Smooth muscle cell (in vitro differentiated cells): ENCODE measurements around the gene SORCS2. TPM values are rescaled to one million over a fixed set of nuclear protein-coding genes. Genes with fewer than 3 reads are reported as not detected.

Source experiments
- DNase-seq: peaks from one replicate; lab custom pipeline; 2025; ENCODE audit not compliant: unreplicated experiment; lab: John Stamatoyannopoulos, UW
- H2AFZ ChIP-seq: fragments of 200-600 bp; sonication (generic); 2 replicates; pipeline ENCODE4 v1.6.0; 2016; ENCODE audit warnings: antibody characterized with exemption, low read depth, mild to moderate bottlenecking
- H3F3A ChIP-seq: fragments of 200-600 bp; sonication (generic); 2 replicates; pipeline ENCODE4 v1.6.0; 2017; ENCODE audit warnings: antibody characterized with exemption, low read depth
- H3K27ac ChIP-seq: fragments of 200-600 bp; sonication (generic); 2 replicates; pipeline ENCODE4 v1.5.1; 2016; ENCODE audit warnings: low read depth, mild to moderate bottlenecking
- H3K27me3 ChIP-seq: fragments of 200-600 bp; sonication (generic); 2 replicates; pipeline ENCODE4 v1.6.1; 2016; ENCODE audit warnings: low read depth, mild to moderate bottlenecking
- H3K36me3 ChIP-seq: fragments of 200-600 bp; sonication (generic); 2 replicates; pipeline ENCODE4 v1.5.1; 2016; ENCODE audit warnings: low read depth
- H3K4me1 ChIP-seq: fragments of 200-600 bp; sonication (generic); 2 replicates; pipeline ENCODE4 v1.5.1; 2016; ENCODE audit warnings: low read depth
- H3K4me2 ChIP-seq: fragments of 200-600 bp; sonication (generic); 2 replicates; pipeline ENCODE4 v1.6.0; 2016; ENCODE audit warnings: mild to moderate bottlenecking
- H3K4me3 ChIP-seq: fragments of 200-600 bp; sonication (generic); 2 replicates; pipeline ENCODE4 v1.5.1; 2016; ENCODE audit warnings: mild to moderate bottlenecking
- H3K79me2 ChIP-seq: fragments of 200-600 bp; sonication (generic); 2 replicates; pipeline ENCODE4 v1.6.0; 2016; ENCODE audit warnings: low read depth, mild to moderate bottlenecking
- H3K9ac ChIP-seq: fragments of 200-600 bp; sonication (generic); 2 replicates; pipeline ENCODE4 v1.6.0; 2016; ENCODE audit warnings: low read depth
- H3K9me3 ChIP-seq: fragments of 200-600 bp; sonication (generic); replicated peaks from 2 replicates; pipeline ENCODE4 v1.5.1; 2016; ENCODE audit warnings: low read depth
- H4K20me1 ChIP-seq: fragments of 200-600 bp; sonication (generic); 2 replicates; pipeline ENCODE4 v1.6.0; 2016; ENCODE audit warnings: low read depth
- CTCF ChIP-seq: fragments of 200-600 bp; sonication (generic); IDR thresholded peaks from 2 replicates; pipeline ENCODE4 v1.5.1; 2017; ENCODE audit warnings: borderline replicate concordance, mild to moderate bottlenecking, antibody characterized with exemption; ENCODE audit not compliant: insufficient read depth, poor library complexity, severe bottlenecking
- WGBS: methylation state at CpG from one replicate; pipeline ENCODE4 v1.1.7; 2016; ENCODE audit warnings: low lambda C conversion rate; 5-methylcytosine and 5-hydroxymethylcytosine counted together
- polyA plus RNA-seq: library from polyadenylated mRNA; unstranded; fragments of >200 nt; fragmentation: Nextera tagmentation; extraction: Ambion mirVana; gene quantifications from 2 replicates; pipeline ENCODE4 v1.2.1, GENCODE V29; 2016
- total RNA-seq: library from RNA; depleted of rRNA; stranded (reverse); fragments of >200 nt; gene quantifications from 2 replicates; pipeline ENCODE4 v1.2.3, GENCODE V29; 2014

Gene SORCS2
- total and polyA plus RNA-seq, 2 experiments from 2014 or later = 5.2 to 9.3 TPM

- H3K27ac ChIP-seq = no peak overlapping the region
- TF ChIP-seq CTCF = no peak
- whole genome bisulfite sequencing = 79% methylated on average over 8 of the region's 8 CpGs
- peak overlapping the region; percentile 49 for H3K4me2 ChIP-seq
- no peaks in the 10 kb centered on the region for H3K36me3 ChIP-seq
- H3F3A ChIP-seq = peaks cover 3% of the 10 kb centered on the region
- H3K4me1 ChIP-seq = peaks cover 20% of the 10 kb centered on the region
- H3K79me2 ChIP-seq = no peaks in the 10 kb centered on the region
- no peaks in the 10 kb centered on the region for H3K9me3 ChIP-seq
- H2AFZ ChIP-seq = no peak overlapping the region
- no peaks in the 10 kb centered on the region for H3K27me3 ChIP-seq
- no peak overlapping the region for H3K4me3 ChIP-seq
- peak overlapping the region; percentile 7 for H3K9ac ChIP-seq
- no peaks in the 10 kb centered on the region for H4K20me1 ChIP-seq
- DNase-seq = no peak
These were observed 459.7 kb downstream of the SORCS2 start for GRCh38 chr4:7652006-7652405.

- Histone ChIP-seq H3K27me3 (no peaks in the 10 kb centered on the region), H3K4me1 (peaks cover 20% of the 10 kb centered on the region), H3K9me3 (no peaks in the 10 kb centered on the region), H3K4me3 (no peak overlapping the region), H4K20me1 (no peaks in the 10 kb centered on the region), H3K36me3 (no peaks in the 10 kb centered on the region), H3K27ac (no peak overlapping the region), H2AFZ (no peak overlapping the region), H3F3A (peaks cover 3% of the 10 kb centered on the region), H3K4me2 (peak overlapping the region; percentile 49), H3K79me2 (no peaks in the 10 kb centered on the region), H3K9ac (no peak overlapping the region)
- TF ChIP-seq CTCF = no peak
- DNase-seq = no peak
- WGBS = 56% methylated on average over 8 of the region's 8 CpGs
These were observed 460.1 kb downstream of the SORCS2 start for GRCh38 chr4:7652451-7652881.

- 80% methylated on average over 3 of the region's 3 CpGs for WGBS
- no peaks in the 10 kb centered on the region for H3K27me3 ChIP-seq
- no peaks in the 10 kb centered on the region for H4K20me1 ChIP-seq
- no peak for DNase-seq
- no peak for TF ChIP-seq CTCF
- H3K4me1 ChIP-seq = peaks cover 20% of the 10 kb centered on the region
- H3K9me3 ChIP-seq = no peaks in the 10 kb centered on the region
- no peak overlapping the region for H3K9ac ChIP-seq
- no peak overlapping the region for H3K4me2 ChIP-seq
- no peak overlapping the region for H3K27ac ChIP-seq
- no peaks in the 10 kb centered on the region for H3K36me3 ChIP-seq
- no peak overlapping the region for H3K4me3 ChIP-seq
- H3K79me2 ChIP-seq = no peaks in the 10 kb centered on the region
- H3F3A ChIP-seq = peaks cover 3% of the 10 kb centered on the region
- H2AFZ ChIP-seq = no peak overlapping the region
These were observed 460.6 kb downstream of the SORCS2 start for GRCh38 chr4:7652906-7653305.

- H3K4me3 ChIP-seq = no peak overlapping the region
- H3F3A ChIP-seq = peaks cover 3% of the 10 kb centered on the region
- no peak for DNase-seq
- H3K79me2 ChIP-seq = no peaks in the 10 kb centered on the region
- H3K36me3 ChIP-seq = no peaks in the 10 kb centered on the region
- H3K9ac ChIP-seq = no peak overlapping the region
- no peak overlapping the region for H3K27ac ChIP-seq
- no peaks in the 10 kb centered on the region for H4K20me1 ChIP-seq
- no peaks in the 10 kb centered on the region for H3K27me3 ChIP-seq
- H3K4me2 ChIP-seq = no peak overlapping the region
- peaks cover 20% of the 10 kb centered on the region for H3K4me1 ChIP-seq
- no peak for TF ChIP-seq CTCF
- WGBS = 91% methylated on average over 22 of the region's 23 CpGs
- H3K9me3 ChIP-seq = no peaks in the 10 kb centered on the region
- H2AFZ ChIP-seq = no peak overlapping the region
These were observed 461.4 kb downstream of the SORCS2 start for GRCh38 chr4:7653510-7654369.
